Left lung (tissue), 10 donors: ENCODE results near the gene OR56A1. TPM values are rescaled to one million over a fixed set of nuclear protein-coding genes. Genes with fewer than 3 reads are reported as not detected.

Experiments used
- ATAC-seq: fragments of 200-7000 bp; cut with Tn5 transposase; one replicate; pipeline ENCODE4 v1.9.1; 2020; ENCODE audit warnings: moderate library complexity
- DNase-seq, 4 donors: peaks; one replicate each; pipeline ENCODE4 v3.0.0-alpha.2; 2013 to 2020
- H3K27ac ChIP-seq, 2 donors: fragments of 200-600 bp; sonication (generic) in 1 of 2; one replicate each; pipeline versions ENCODE4 v1.5.0 to v1.8.0; 2020 to 2021
- H3K27me3 ChIP-seq, 2 donors: fragments of 200-600 bp; sonication (generic) in 1 of 2; one replicate each; pipeline versions ENCODE4 v1.5.0 to v1.8.0; 2020 to 2021
- H3K36me3 ChIP-seq, 2 donors: fragments of 200-600 bp; sonication (generic) in 1 of 2; one replicate each; pipeline versions ENCODE4 v1.5.0 to v1.8.0; 2020 to 2021
- H3K4me1 ChIP-seq, 2 donors: fragments of 200-600 bp; one replicate each; pipeline ENCODE4 v1.8.0; 2021
- H3K4me3 ChIP-seq, 2 donors: fragments of 200-600 bp; sonication (generic) in 1 of 2; one replicate each; pipeline versions ENCODE4 v1.5.0 to v1.8.0; 2020 to 2021; ENCODE audit warnings: mild to moderate bottlenecking in 1 of 2
- H3K9me3 ChIP-seq, 2 donors: fragments of 200-600 bp; sonication (generic) in 1 of 2; one replicate each; pipeline versions ENCODE4 v1.5.0 to v1.8.0; 2020 to 2021
- intact Hi-C, 2 donors: fragments of 100-400 bp; cut with DNase I; formaldehyde crosslinking; loops; one replicate each; pipeline versions ENCODE4 v1.11.2 to v1.14.2; 2022
- polyA plus RNA-seq, 6 donors: library from polyadenylated mRNA; unstranded; fragments of 120-200 nt; gene quantifications; one replicate each; pipeline ENCODE4 v1.2.1, GENCODE V29; 2013; ENCODE audit not compliant: insufficient read length in 6 of 6
- total RNA-seq, 2 donors: library from RNA; stranded (reverse); fragmentation: NEBNext Ultra II Directional; extraction: Animal tissue kit (Norgen Biotek cat#: 25700); gene quantifications; one replicate each; pipeline ENCODE4 v1.2.1, GENCODE V29; 2021
- TF ChIP-seq, protein P1 (sequence below), 2 donors: fragments of 200-600 bp; sonication (generic) in 1 of 2; IDR thresholded peaks; one replicate each; pipeline versions ENCODE4 v1.5.0 to v1.8.0; 2021; ENCODE audit warnings: antibody characterized with exemption in 2 of 2
- donor health status: DM: no; HTN: yes; CAD: no.
- donor health status: DM: no; HTN: no; CAD: no.

OR56A1 gene
- total and polyA plus RNA-seq, 8 donors, result 0.03 TPM; not detected in 7

DNA sequence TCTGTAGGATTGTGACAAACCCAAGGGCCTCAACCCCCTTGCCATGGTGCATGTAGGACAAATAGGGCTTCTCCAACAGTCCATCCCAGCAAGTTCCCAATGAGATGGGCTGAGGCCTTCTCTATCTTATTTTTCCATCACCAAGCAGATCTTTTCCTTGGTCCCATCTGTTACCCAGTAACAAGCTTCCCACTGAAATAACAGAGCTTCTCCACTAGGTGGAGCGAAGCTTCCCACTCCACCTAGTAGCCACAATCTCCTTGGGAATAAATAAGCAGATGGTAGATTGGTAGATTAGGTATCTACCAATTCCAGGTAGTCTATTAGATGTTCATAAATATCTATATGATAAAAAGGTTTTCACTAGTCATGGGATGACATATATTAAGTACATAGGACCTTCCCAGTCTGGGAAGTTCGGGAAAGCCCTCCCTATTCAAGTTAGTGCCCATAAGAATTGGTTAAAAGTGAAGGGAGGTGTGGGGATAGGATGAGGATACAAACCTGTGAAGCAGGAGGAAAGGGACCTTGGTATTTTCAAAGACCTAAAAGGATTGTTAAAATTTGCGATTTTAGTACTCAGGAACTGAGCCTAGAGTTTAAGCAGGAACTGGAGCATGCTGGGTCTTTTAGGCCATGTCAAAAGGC, 37.8 kb downstream of the OR56A1 start:
- Histone ChIP-seq H3K9me3 (no peaks in the 10 kb centered on the region), H3K36me3 (no peaks in the 10 kb centered on the region), H3K27ac (no peak overlapping the region), H3K4me3 (no peak overlapping the region), H3K4me1 (no peaks in the 10 kb centered on the region), H3K27me3 (no peaks in the 10 kb centered on the region)
- ATAC-seq (peak; percentile 61), DNase-seq (no peak)
- TF ChIP-seq, protein P1, sequence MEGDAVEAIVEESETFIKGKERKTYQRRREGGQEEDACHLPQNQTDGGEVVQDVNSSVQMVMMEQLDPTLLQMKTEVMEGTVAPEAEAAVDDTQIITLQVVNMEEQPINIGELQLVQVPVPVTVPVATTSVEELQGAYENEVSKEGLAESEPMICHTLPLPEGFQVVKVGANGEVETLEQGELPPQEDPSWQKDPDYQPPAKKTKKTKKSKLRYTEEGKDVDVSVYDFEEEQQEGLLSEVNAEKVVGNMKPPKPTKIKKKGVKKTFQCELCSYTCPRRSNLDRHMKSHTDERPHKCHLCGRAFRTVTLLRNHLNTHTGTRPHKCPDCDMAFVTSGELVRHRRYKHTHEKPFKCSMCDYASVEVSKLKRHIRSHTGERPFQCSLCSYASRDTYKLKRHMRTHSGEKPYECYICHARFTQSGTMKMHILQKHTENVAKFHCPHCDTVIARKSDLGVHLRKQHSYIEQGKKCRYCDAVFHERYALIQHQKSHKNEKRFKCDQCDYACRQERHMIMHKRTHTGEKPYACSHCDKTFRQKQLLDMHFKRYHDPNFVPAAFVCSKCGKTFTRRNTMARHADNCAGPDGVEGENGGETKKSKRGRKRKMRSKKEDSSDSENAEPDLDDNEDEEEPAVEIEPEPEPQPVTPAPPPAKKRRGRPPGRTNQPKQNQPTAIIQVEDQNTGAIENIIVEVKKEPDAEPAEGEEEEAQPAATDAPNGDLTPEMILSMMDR (IDR thresholded peaks at IDR 0.05), result peak; percentile 28 to 49
- intact Hi-C loops, result no loop called here

DNA sequence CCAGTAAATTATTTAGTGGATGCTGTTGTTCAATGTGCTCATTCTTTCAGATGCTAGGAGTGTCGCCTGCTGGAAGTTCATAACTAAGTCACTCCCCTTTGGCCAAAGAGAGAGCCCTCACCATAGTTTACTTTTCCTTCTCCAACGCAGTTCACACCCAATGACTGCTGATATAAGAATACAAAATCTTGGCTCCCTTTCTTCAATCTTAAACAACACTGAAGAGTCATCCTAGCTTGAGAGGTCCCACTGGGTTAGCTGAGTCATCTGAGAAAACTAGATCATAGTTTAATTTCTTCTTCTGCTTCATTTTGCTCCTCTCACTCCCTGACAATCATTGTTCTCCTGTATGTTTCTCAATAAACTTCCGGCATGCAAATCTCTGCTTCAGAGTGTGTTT, 38.4 kb downstream of the OR56A1 start:
- Histone ChIP-seq H3K36me3 (no peaks in the 10 kb centered on the region), H3K9me3 (no peaks in the 10 kb centered on the region), H3K27ac (no peak overlapping the region), H3K4me3 (no peak overlapping the region), H3K4me1 (no peaks in the 10 kb centered on the region), H3K27me3 (no peaks in the 10 kb centered on the region)
- intact Hi-C loops, result no loop called here
- TF ChIP-seq, protein P1 (IDR thresholded peaks at IDR 0.05), result no peak
- ATAC-seq (peak; percentile 93), DNase-seq (no peak)

DNA sequence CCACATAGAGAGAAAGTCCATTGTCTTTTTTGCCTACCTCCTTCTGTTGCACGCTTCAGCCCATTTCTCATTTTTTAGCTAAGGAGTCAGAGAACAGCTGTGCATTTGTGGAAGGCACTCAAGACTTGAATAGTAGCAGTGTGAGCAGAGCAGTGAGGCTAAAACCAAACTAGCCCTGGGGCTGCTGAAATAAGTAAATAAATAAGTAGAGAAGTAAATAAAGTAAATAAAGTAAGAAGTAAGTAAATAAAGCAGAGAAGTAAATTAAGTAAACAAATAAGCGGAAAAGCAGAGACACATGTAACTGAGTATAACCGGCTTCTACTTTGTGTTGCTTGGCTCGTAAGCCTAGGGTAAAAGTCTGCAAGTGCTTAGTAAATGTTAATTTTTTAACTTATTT, 41.4 kb downstream of the OR56A1 start:
- DNase-seq (no peak), ATAC-seq (no peak)
- Histone ChIP-seq H3K36me3 (no peaks in the 10 kb centered on the region), H3K4me1 (no peaks in the 10 kb centered on the region), H3K27ac (no peak overlapping the region), H3K4me3 (no peak overlapping the region), H3K9me3 (no peaks in the 10 kb centered on the region), H3K27me3 (no peaks in the 10 kb centered on the region)
- intact Hi-C loops, result no loop called here
- TF ChIP-seq, protein P1 (IDR thresholded peaks at IDR 0.05), result no peak

DNA sequence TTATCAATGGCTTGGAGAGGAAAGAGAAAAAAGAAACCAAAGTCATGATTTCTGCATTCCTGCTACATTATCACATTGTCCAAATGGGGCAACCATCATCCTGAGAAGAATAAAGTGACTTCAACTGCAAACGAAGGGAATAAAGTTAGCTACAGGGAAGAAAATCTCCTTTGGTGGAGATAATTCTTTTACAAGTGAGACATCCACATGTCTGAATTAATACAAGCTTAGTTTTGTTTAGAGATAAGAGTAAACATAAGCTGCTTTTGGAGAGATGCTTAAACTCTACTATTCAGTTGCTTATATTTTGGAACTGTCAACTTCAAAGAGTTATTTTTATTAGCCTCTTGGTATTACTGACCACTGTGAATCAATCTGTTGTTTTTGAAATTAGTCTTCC, 43.7 kb downstream of the OR56A1 start, which contains the start of gene OR52L1:
OR52L1 (minus strand) TSS at position 101 of the 400 bp plus-strand sequence; CDS start at position 46, 55 bp downstream.
- Histone ChIP-seq H3K4me1 (no peaks in the 10 kb centered on the region), H3K27me3 (peaks cover 0 to 3% of the 10 kb centered on the region in 2 donors), H3K27ac (no peak within 1 kb of the TSS), H3K9me3 (no peaks in the 10 kb centered on the region), H3K4me3 (no peak within 1 kb of the TSS), H3K36me3 (no peaks in the 10 kb centered on the region)
- intact Hi-C loops, result no loop called here
- TF ChIP-seq, protein P1 (IDR thresholded peaks at IDR 0.05), result no peak
- DNase-seq (no peak), ATAC-seq (no peak)

DNA sequence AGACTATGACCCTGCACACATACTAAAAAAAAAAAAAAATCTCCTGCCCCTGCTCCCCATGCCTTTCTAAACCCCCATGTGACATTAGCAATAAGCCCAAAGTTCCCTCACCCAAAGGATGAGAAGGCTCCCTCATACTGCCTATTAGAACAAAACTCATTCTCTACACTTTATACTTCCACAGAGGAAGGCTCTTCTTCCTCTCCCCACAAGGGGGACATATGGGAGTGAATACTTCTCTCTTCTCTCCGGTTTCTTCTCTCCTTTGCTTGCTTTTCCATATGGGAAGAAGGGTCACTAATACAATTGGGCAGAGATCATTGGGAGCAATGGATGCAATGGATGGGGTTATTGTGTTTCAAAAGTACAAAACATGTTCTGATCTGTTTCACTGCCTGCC, 47.1 kb downstream of the OR56A1 start:
- DNase-seq (no peak), ATAC-seq (no peak)
- TF ChIP-seq, protein P1 (IDR thresholded peaks at IDR 0.05), result no peak
- intact Hi-C loops, result no loop called here
- H3K9me3 ChIP-seq, result peaks cover 0 to 5% of the 10 kb centered on the region in 2 donors
- H3K27me3 ChIP-seq, result peaks cover 0 to 3% of the 10 kb centered on the region in 2 donors
- H3K4me3 ChIP-seq, result no peak overlapping the region
- no peaks in the 10 kb centered on the region for H3K36me3 ChIP-seq
- H3K4me1 ChIP-seq, result no peaks in the 10 kb centered on the region
- no peak overlapping the region for H3K27ac ChIP-seq
